SK-N-SH treated with all-trans-retinoic acid at 6 μM for 48 hours (cell line): ENCODE measurements around the gene PDZD2.

Experiments
- ATAC-seq: fragments of 200-7000 bp; cut with Tn5 transposase; 3 replicates; pipeline ENCODE4 v1.9.1; 2020; ENCODE audit warnings: mild to moderate bottlenecking, moderate library complexity
- ARNTL ChIP-seq: fragments of 450-650 bp; formaldehyde crosslinking; IDR thresholded peaks from 2 replicates; pipeline ENCODE4 v1.5.0; 2020; ENCODE audit warnings: low read depth, mild to moderate bottlenecking, moderate library complexity, borderline replicate concordance
- BACH2 ChIP-seq: fragments of 250-450 bp; sonication (Bioruptor Pico); IDR thresholded peaks from 2 replicates; pipeline ENCODE4 v1.9.0; 2021; ENCODE audit warnings: mild to moderate bottlenecking, borderline replicate concordance
- ESRRG ChIP-seq: fragments of 250-450 bp; sonication (Bioruptor Pico); IDR thresholded peaks from 2 replicates; pipeline ENCODE4 v1.6.1; 2021; ENCODE audit warnings: mild to moderate bottlenecking
- GLIS3 ChIP-seq: fragments of 250-450 bp; sonication (Bioruptor Pico); IDR thresholded peaks from 2 replicates; pipeline ENCODE4 v1.5.0; 2020; ENCODE audit warnings: mild to moderate bottlenecking, moderate library complexity
- ISL1 ChIP-seq: fragments of 250-450 bp; sonication (Bioruptor Pico); IDR thresholded peaks from 2 replicates; pipeline ENCODE4 v2.1.2; 2022; ENCODE audit warnings: mild to moderate bottlenecking, moderate library complexity
- OSR1 ChIP-seq: fragments of 250-450 bp; sonication (Bioruptor Pico); IDR thresholded peaks from 2 replicates; pipeline ENCODE4 v1.8.0; 2022; ENCODE audit warnings: moderate library complexity, mild to moderate bottlenecking, inconsistent platforms
- PPARA ChIP-seq: fragments of 250-450 bp; sonication (Bioruptor Pico); IDR thresholded peaks from 2 replicates; pipeline ENCODE4 v1.5.0; 2020; ENCODE audit warnings: mild to moderate bottlenecking, borderline replicate concordance
- RARB ChIP-seq: fragments of 250-450 bp; sonication (Bioruptor Pico); IDR thresholded peaks from 2 replicates; pipeline ENCODE4 v1.8.0; 2021; ENCODE audit warnings: mild to moderate bottlenecking, moderate library complexity
- SNAI2 ChIP-seq: fragments of 250-450 bp; sonication (Bioruptor Pico); IDR thresholded peaks from 2 replicates; pipeline ENCODE4 v1.5.0; 2020; ENCODE audit warnings: mild to moderate bottlenecking, moderate library complexity
- ZC3H10 ChIP-seq: fragments of 250-450 bp; sonication (Bioruptor Pico); IDR thresholded peaks from 2 replicates; pipeline ENCODE4 v1.5.1; 2021; ENCODE audit warnings: mild to moderate bottlenecking, moderate library complexity
- ZFP3 ChIP-seq: fragments of 250-450 bp; sonication (Bioruptor Pico); IDR thresholded peaks from 2 replicates; pipeline ENCODE4 v1.5.0; 2020; ENCODE audit warnings: mild to moderate bottlenecking, moderate library complexity
- ZFP30 ChIP-seq: fragments of 450-650 bp; formaldehyde crosslinking; IDR thresholded peaks from 2 replicates; pipeline ENCODE4 v1.5.0; 2022; ENCODE audit warnings: mild to moderate bottlenecking, moderate library complexity
- ZNF565 ChIP-seq: fragments of 450-650 bp; formaldehyde crosslinking; conservative IDR thresholded peaks from 2 replicates; pipeline ENCODE4 v1.5.0; 2020; ENCODE audit warnings: low read depth, mild to moderate bottlenecking, moderate library complexity
- ZNF70 ChIP-seq: fragments of 450-650 bp; formaldehyde crosslinking; IDR thresholded peaks from 2 replicates; pipeline ENCODE4 v1.5.0; 2020; ENCODE audit warnings: mild to moderate bottlenecking, moderate library complexity
- ZNF8 ChIP-seq: fragments of 450-650 bp; formaldehyde crosslinking; IDR thresholded peaks from 2 replicates; pipeline ENCODE4 v1.5.0; 2020; ENCODE audit warnings: mild to moderate bottlenecking, moderate library complexity
- TF ChIP-seq, protein P1 (sequence below): fragments of 250-450 bp; sonication (Bioruptor Pico); IDR thresholded peaks from 2 replicates; pipeline ENCODE4 v1.8.0; 2020; ENCODE audit warnings: mild to moderate bottlenecking, moderate library complexity, borderline replicate concordance
- TF ChIP-seq, protein P2 (sequence below): fragments of 250-450 bp; sonication (Bioruptor Pico); IDR thresholded peaks from 2 replicates; pipeline ENCODE4 v1.5.0; 2020; ENCODE audit warnings: mild to moderate bottlenecking, moderate library complexity
- TF ChIP-seq, protein P3 (sequence below): fragments of 250-450 bp; sonication (Bioruptor Pico); IDR thresholded peaks from 2 replicates; pipeline ENCODE4 v1.5.1; 2020; ENCODE audit warnings: low read depth, mild to moderate bottlenecking, moderate library complexity
- TF ChIP-seq, protein P4 (sequence below): fragments of 250-450 bp; sonication (Bioruptor Pico); IDR thresholded peaks from 2 replicates; pipeline ENCODE4 v1.8.0; 2021; ENCODE audit warnings: low read depth, mild to moderate bottlenecking, moderate library complexity, borderline replicate concordance
- TF ChIP-seq, protein P5 (sequence below): fragments of 250-450 bp; sonication (Bioruptor Pico); IDR thresholded peaks from 2 replicates; pipeline ENCODE4 v1.5.1; 2021; ENCODE audit warnings: mild to moderate bottlenecking, moderate library complexity

Gene PDZD2

DNA sequence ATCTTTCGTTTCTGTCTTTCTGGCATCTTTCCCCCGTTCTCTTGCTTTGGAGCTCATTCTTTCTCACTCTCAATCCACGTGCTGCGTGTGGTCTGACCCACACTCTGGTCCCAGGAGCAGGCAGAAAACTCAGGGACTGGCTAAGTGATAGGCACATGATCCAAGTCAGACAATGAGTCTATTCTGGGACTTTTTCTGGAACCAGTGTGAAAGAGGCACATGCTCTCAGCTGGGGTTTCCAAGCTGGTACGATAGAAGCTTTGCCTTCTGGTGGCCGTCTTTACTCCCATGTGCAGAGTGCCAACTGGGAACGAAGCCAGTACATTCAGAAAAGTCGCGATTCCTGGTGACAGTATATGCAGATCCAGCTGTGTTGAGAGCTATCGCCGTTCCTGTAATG, 94.4 kb downstream of the PDZD2 start:
- TF ChIP-seq PPARA: no peak
- TF ChIP-seq BACH2: no peak
- no peak for TF ChIP-seq ZFP30 (CRISPR knock-in tag)
- no peak for TF ChIP-seq ZFP3 (CRISPR knock-in tag)
- no peak for TF ChIP-seq ZC3H10 (CRISPR knock-in tag)
- TF ChIP-seq, protein P1, sequence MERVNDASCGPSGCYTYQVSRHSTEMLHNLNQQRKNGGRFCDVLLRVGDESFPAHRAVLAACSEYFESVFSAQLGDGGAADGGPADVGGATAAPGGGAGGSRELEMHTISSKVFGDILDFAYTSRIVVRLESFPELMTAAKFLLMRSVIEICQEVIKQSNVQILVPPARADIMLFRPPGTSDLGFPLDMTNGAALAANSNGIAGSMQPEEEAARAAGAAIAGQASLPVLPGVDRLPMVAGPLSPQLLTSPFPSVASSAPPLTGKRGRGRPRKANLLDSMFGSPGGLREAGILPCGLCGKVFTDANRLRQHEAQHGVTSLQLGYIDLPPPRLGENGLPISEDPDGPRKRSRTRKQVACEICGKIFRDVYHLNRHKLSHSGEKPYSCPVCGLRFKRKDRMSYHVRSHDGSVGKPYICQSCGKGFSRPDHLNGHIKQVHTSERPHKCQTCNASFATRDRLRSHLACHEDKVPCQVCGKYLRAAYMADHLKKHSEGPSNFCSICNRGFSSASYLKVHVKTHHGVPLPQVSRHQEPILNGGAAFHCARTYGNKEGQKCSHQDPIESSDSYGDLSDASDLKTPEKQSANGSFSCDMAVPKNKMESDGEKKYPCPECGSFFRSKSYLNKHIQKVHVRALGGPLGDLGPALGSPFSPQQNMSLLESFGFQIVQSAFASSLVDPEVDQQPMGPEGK: no peak
- TF ChIP-seq SNAI2 (CRISPR knock-in tag): no peak
- no peak for TF ChIP-seq ZNF70
- TF ChIP-seq ARNTL (CRISPR knock-in tag): no peak
- TF ChIP-seq ZNF565 (CRISPR knock-in tag): no peak
- TF ChIP-seq, protein P2, sequence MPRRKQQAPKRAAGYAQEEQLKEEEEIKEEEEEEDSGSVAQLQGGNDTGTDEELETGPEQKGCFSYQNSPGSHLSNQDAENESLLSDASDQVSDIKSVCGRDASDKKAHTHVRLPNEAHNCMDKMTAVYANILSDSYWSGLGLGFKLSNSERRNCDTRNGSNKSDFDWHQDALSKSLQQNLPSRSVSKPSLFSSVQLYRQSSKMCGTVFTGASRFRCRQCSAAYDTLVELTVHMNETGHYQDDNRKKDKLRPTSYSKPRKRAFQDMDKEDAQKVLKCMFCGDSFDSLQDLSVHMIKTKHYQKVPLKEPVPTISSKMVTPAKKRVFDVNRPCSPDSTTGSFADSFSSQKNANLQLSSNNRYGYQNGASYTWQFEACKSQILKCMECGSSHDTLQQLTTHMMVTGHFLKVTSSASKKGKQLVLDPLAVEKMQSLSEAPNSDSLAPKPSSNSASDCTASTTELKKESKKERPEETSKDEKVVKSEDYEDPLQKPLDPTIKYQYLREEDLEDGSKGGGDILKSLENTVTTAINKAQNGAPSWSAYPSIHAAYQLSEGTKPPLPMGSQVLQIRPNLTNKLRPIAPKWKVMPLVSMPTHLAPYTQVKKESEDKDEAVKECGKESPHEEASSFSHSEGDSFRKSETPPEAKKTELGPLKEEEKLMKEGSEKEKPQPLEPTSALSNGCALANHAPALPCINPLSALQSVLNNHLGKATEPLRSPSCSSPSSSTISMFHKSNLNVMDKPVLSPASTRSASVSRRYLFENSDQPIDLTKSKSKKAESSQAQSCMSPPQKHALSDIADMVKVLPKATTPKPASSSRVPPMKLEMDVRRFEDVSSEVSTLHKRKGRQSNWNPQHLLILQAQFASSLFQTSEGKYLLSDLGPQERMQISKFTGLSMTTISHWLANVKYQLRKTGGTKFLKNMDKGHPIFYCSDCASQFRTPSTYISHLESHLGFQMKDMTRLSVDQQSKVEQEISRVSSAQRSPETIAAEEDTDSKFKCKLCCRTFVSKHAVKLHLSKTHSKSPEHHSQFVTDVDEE (CRISPR knock-in tag): no peak
- TF ChIP-seq, protein P3, sequence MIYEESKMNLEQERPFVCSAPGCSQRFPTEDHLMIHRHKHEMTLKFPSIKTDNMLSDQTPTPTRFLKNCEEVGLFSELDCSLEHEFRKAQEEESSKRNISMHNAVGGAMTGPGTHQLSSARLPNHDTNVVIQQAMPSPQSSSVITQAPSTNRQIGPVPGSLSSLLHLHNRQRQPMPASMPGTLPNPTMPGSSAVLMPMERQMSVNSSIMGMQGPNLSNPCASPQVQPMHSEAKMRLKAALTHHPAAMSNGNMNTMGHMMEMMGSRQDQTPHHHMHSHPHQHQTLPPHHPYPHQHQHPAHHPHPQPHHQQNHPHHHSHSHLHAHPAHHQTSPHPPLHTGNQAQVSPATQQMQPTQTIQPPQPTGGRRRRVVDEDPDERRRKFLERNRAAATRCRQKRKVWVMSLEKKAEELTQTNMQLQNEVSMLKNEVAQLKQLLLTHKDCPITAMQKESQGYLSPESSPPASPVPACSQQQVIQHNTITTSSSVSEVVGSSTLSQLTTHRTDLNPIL (CRISPR knock-in tag): no peak
- no peak for TF ChIP-seq RARB (CRISPR knock-in tag)
- no peak for ATAC-seq

DNA sequence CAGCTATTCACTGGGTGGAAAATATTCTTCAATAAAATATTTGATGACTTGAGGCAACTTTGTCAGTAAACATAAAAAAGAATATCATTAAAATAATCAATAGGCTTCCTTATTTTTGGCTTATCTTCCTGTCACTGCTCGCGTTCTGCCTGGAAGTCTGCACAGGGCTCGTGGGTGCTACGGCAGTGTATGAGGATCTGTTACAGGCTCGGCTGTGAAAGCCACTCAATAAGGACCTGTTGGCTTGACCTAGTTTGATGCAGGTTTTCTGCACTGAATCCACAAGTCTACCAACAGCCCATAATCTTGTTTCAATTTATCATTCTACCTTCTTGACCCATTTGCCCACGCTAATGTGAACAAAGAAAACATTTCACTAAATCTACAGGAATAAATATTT, 97.2 kb downstream of the PDZD2 start:
- TF ChIP-seq ZNF565 (CRISPR knock-in tag) (no peak), ESRRG (CRISPR knock-in tag) (no peak), ARNTL (CRISPR knock-in tag) (no peak), RARB (CRISPR knock-in tag) (no peak), PPARA (no peak), ZNF8 (CRISPR knock-in tag) (no peak), ISL1 (no peak)
- TF ChIP-seq, protein P4, sequence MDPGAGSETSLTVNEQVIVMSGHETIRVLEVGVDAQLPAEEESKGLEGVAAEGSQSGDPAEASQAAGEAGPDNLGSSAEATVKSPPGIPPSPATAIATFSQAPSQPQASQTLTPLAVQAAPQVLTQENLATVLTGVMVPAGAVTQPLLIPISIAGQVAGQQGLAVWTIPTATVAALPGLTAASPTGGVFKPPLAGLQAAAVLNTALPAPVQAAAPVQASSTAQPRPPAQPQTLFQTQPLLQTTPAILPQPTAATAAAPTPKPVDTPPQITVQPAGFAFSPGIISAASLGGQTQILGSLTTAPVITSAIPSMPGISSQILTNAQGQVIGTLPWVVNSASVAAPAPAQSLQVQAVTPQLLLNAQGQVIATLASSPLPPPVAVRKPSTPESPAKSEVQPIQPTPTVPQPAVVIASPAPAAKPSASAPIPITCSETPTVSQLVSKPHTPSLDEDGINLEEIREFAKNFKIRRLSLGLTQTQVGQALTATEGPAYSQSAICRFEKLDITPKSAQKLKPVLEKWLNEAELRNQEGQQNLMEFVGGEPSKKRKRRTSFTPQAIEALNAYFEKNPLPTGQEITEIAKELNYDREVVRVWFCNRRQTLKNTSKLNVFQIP (CRISPR knock-in tag): no peak
- TF ChIP-seq, protein P2 (CRISPR knock-in tag): no peak
- ATAC-seq: no peak

DNA sequence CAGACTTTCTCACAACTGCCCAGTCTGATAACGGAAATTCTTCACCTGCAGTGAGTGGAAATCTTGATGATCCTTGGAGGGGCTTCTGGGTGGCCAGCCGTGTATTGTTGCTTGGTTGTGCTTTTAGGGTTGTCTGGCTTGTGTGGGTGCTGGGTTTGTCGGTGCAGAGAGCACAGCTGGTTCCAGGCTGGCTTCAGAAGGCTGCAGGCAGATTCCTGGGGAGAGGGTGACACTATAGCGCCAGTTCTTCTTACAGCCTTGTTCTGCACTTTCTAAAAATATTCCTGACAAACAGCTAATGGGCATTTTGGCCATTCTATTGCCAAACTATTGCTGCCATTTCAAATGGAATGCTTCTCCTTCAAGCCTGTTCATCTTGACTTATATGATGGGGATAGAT, 99.3 kb downstream of the PDZD2 start:
- ATAC-seq: no peak
- TF ChIP-seq GLIS3 (CRISPR knock-in tag) (no peak), ZNF70 (no peak), OSR1 (CRISPR knock-in tag) (no peak), ZC3H10 (CRISPR knock-in tag) (no peak), ESRRG (CRISPR knock-in tag) (no peak), RARB (CRISPR knock-in tag) (no peak), ARNTL (CRISPR knock-in tag) (no peak)
- TF ChIP-seq, protein P5, sequence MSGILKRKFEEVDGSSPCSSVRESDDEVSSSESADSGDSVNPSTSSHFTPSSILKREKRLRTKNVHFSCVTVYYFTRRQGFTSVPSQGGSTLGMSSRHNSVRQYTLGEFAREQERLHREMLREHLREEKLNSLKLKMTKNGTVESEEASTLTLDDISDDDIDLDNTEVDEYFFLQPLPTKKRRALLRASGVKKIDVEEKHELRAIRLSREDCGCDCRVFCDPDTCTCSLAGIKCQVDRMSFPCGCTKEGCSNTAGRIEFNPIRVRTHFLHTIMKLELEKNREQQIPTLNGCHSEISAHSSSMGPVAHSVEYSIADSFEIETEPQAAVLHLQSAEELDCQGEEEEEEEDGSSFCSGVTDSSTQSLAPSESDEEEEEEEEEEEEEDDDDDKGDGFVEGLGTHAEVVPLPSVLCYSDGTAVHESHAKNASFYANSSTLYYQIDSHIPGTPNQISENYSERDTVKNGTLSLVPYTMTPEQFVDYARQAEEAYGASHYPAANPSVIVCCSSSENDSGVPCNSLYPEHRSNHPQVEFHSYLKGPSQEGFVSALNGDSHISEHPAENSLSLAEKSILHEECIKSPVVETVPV (CRISPR knock-in tag): no peak
- TF ChIP-seq, protein P2 (CRISPR knock-in tag): no peak
- TF ChIP-seq, protein P4 (CRISPR knock-in tag): no peak
